H1 (cell line): ENCODE data around the gene DCDC2C. TPM values are rescaled to one million over a fixed set of nuclear protein-coding genes. Genes with fewer than 3 reads are reported as not detected.

Source experiments
- polyA plus RNA-seq, 7 experiments: library from polyadenylated mRNA; depleted of rRNA in 3 of 7; stranded (reverse) in 5 of 7; unstranded in 2 of 7; fragments of >200 nt in 5 of 7; fragments of 200-250 nt in 2 of 7; gene quantifications; 1 replicate in 5 of 7; 2 replicates in 1 of 7; 4 replicates in 1 of 7; pipeline versions ENCODE4 v1.2.1 to v1.2.3, GENCODE V29; 2011 to 2013; ENCODE audit warnings: missing spikeins in 2 of 7, mixed read lengths in 2 of 7
- total RNA-seq: library from RNA; stranded (reverse); fragmentation: NEBNext Ultra II Directional; extraction: Animal tissue kit (Norgen Biotek cat#: 25700); gene quantifications from 2 replicates; pipeline ENCODE4 v1.2.1, GENCODE V29; 2021
- TF ChIP-seq, protein P1 (sequence below): IDR thresholded peaks from 2 replicates; pipeline ENCODE4 v1.6.1; 2012; ENCODE audit warnings: inconsistent platforms

Gene DCDC2C
- total and polyA plus RNA-seq, 2 of the 8 experiments (the other 6 are each of a cell fraction or from before 2014, with no cell fraction given): 0.50 TPM; not detected in 1

DNA sequence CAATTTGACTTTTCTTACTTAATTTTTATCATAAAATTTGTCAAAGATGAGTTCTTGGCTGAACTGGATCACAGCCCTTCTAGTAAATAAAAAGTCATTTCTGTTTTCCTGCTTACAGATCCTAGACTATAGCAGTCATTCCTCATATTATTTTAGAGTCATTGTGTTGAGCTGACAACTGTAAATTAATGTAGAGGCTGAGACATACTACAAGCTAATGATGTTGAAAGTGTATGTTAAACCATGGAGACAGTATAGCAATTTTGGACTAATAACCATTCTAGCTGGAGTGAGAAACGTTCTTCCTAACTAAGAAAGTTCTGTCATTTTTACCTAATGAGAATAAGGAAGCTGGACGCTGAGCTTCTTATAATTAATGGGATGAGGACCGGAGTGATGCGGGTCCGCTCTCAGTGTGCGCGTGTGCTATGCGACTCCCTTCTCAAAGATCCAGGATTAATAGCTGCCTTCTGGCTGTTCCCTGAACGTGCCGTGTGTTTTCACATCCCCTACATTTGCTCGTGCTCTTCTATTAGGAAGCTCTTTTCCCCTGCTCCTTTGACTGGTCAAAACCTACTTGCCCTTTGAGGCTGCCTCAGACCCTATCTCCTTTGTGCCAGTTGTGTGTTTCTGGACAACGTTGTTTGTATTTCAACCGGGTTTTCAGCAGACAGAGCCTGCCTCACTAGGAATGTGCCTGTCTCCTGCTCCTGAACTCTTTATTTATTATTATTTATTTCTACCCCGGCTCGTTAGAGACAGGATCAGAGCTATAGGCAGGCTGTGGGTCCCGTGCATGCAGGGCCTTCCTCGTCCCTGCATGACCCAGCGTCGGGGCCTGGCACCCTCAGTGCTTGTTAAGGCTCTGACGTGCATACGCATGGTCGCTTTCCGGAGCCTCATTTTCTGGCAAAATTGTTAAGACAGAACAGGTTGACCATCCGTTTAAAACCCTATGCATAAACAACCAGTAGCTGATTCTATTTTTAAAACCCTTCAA lies 182.6 kb downstream of the DCDC2C start (continued):
- TF ChIP-seq, protein P1, sequence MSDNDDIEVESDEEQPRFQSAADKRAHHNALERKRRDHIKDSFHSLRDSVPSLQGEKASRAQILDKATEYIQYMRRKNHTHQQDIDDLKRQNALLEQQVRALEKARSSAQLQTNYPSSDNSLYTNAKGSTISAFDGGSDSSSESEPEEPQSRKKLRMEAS: no peak
